ENCODE measurements around the gene TAC3. TPM values are rescaled to one million over a fixed set of nuclear protein-coding genes. Genes with fewer than 3 reads are reported as not detected.

The TAC3 gene
- total RNA-seq, 3 donors from 2014 or later (not counting 1 experiment from before 2014, with no cell fraction given): not detected

GRCh38 chr12:56990648-56991318 lies 25.5 kb downstream of the TAC3 start:
- ATAC-seq (no peak), DNase-seq (no peak)
- Histone ChIP-seq H3K36me3 (ENCODE audit: control insufficient read depth, insufficient read depth, low read length) (peaks cover 2% of the 10 kb centered on the region), H3K27ac (ENCODE audit: low read length) (no peak overlapping the region), H3K4me3 (ENCODE audit: low read length) (no peak overlapping the region), H3K9me3 (ENCODE audit: control insufficient read depth, insufficient read depth, low read length) (no peaks in the 10 kb centered on the region), H3K27me3 (ENCODE audit: control insufficient read depth, insufficient read depth, low read length) (no peaks in the 10 kb centered on the region), H3K4me1 (ENCODE audit: control insufficient read depth, insufficient read depth, low read length) (peaks cover 17% of the 10 kb centered on the region)
- peaks cover 3 to 12% of the 10 kb centered on the region in 2 donors for H3K27me3 Mint-ChIP-seq (ENCODE audit: low read depth in 2 of 2)
- intact Hi-C loops (cut with micrococcal nuclease): no loop called here
- no peak for TF ChIP-seq CTCF (IDR thresholded peaks at IDR 0.05)
- peaks cover 8 to 17% of the 10 kb centered on the region in 2 donors for H3K4me1 Mint-ChIP-seq
- no peak overlapping the region for H3K27ac Mint-ChIP-seq
- WGBS (ENCODE audit: insufficient coverage): 50% methylated on average over 7 of the region's 7 CpGs
- H3K36me3 Mint-ChIP-seq: no peaks in the 10 kb centered on the region
- no peaks in the 10 kb centered on the region for H3K9me3 Mint-ChIP-seq
- no peak overlapping the region for H3K4me3 Mint-ChIP-seq

GRCh38 chr12:56989861-56990610 lies 26.3 kb downstream of the TAC3 start:
- H3K9me3 ChIP-seq (ENCODE audit: control insufficient read depth, insufficient read depth, low read length): no peaks in the 10 kb centered on the region
- no peak overlapping the region for H3K27ac ChIP-seq (ENCODE audit: low read length)
- 96% methylated on average over 6 of the region's 7 CpGs for WGBS (ENCODE audit: insufficient coverage)
- TF ChIP-seq CTCF (IDR thresholded peaks at IDR 0.05): no peak
- no peaks in the 10 kb centered on the region for H3K36me3 Mint-ChIP-seq
- ATAC-seq (no peak), DNase-seq (no peak)
- no peak overlapping the region for H3K4me3 ChIP-seq (ENCODE audit: low read length)
- intact Hi-C loops (cut with micrococcal nuclease): loop anchor here (5.0 kb wide), 1 partner anchor 478 kb away; no protein-coding TSS in a partner anchor
- H3K36me3 ChIP-seq (ENCODE audit: control insufficient read depth, insufficient read depth, low read length): no peaks in the 10 kb centered on the region
- no peaks in the 10 kb centered on the region for H3K9me3 Mint-ChIP-seq
- no peaks in the 10 kb centered on the region for H3K27me3 ChIP-seq (ENCODE audit: control insufficient read depth, insufficient read depth, low read length)
- peaks cover 8 to 15% of the 10 kb centered on the region in 2 donors for H3K4me1 Mint-ChIP-seq
- H3K4me3 Mint-ChIP-seq: no peak overlapping the region
- H3K27me3 Mint-ChIP-seq (ENCODE audit: low read depth in 2 of 2): peaks cover 3 to 12% of the 10 kb centered on the region in 2 donors
- H3K4me1 ChIP-seq (ENCODE audit: control insufficient read depth, insufficient read depth, low read length): peaks cover 17% of the 10 kb centered on the region
- no peak overlapping the region for H3K27ac Mint-ChIP-seq

GRCh38 chr12:56988207-56988739 lies 28.1 kb downstream of the TAC3 start:
- peaks cover 17% of the 10 kb centered on the region for H3K4me1 ChIP-seq (ENCODE audit: control insufficient read depth, insufficient read depth, low read length)
- no peaks in the 10 kb centered on the region for H3K36me3 Mint-ChIP-seq
- H3K27ac Mint-ChIP-seq: no peak overlapping the region
- no peak for TF ChIP-seq CTCF (IDR thresholded peaks at IDR 0.05)
- no peaks in the 10 kb centered on the region for H3K9me3 Mint-ChIP-seq
- intact Hi-C loops (cut with micrococcal nuclease): loop anchor here (5.0 kb wide), 1 partner anchor 476 kb away; no protein-coding TSS in a partner anchor
- H3K4me3 Mint-ChIP-seq: no peak overlapping the region
- no peaks in the 10 kb centered on the region for H3K9me3 ChIP-seq (ENCODE audit: control insufficient read depth, insufficient read depth, low read length)
- H3K4me3 ChIP-seq (ENCODE audit: low read length): no peak overlapping the region
- H3K4me1 Mint-ChIP-seq: peaks cover 8 to 15% of the 10 kb centered on the region in 2 donors
- DNase-seq (no peak), ATAC-seq (no peak)
- no peaks in the 10 kb centered on the region for H3K27me3 ChIP-seq (ENCODE audit: control insufficient read depth, insufficient read depth, low read length)
- no peaks in the 10 kb centered on the region for H3K36me3 ChIP-seq (ENCODE audit: control insufficient read depth, insufficient read depth, low read length)
- 59% methylated on average over 4 of the region's 5 CpGs for WGBS (ENCODE audit: insufficient coverage)
- H3K27me3 Mint-ChIP-seq (ENCODE audit: low read depth in 2 of 2): peaks cover 3 to 12% of the 10 kb centered on the region in 2 donors
- no peak overlapping the region for H3K27ac ChIP-seq (ENCODE audit: low read length)
